Liver (tissue), 9 donors: ENCODE data around the gene PSIP1. TPM values are rescaled to one million over a fixed set of nuclear protein-coding genes. Genes with fewer than 3 reads are reported as not detected.
A peak's percentile ranks its signal among the peaks of the same experiment; 100 is the strongest.

Source experiments
- DNase-seq: peaks from one replicate; pipeline ENCODE4 v3.0.0-alpha.2; 2017; ENCODE audit warnings: low spot score
- H3K27ac ChIP-seq, 2 donors: one replicate each; pipeline ENCODE4 v1.7.0; 2013; ENCODE audit warnings: inconsistent platforms in 2 of 2, low read length in 2 of 2, control low read depth in 1 of 2, low read depth in 1 of 2, mild to moderate bottlenecking in 1 of 2
- H3K27me3 ChIP-seq, 4 donors: one replicate each; pipeline versions ENCODE4 v1.6.1 to v1.7.0; 2013; ENCODE audit warnings: low read length in 3 of 4, inconsistent platforms in 1 of 4, mild to moderate bottlenecking in 1 of 4, moderate library complexity in 1 of 4; ENCODE audit not compliant: control insufficient read depth in 4 of 4, insufficient read depth in 4 of 4
- H3K36me3 ChIP-seq, 4 donors: one replicate each; pipeline versions ENCODE4 v1.6.1 to v1.7.0; 2013; ENCODE audit warnings: low read length in 3 of 4, mild to moderate bottlenecking in 3 of 4, low read depth in 1 of 4, moderate library complexity in 1 of 4; ENCODE audit not compliant: control insufficient read depth in 4 of 4, insufficient read depth in 3 of 4
- H3K4me1 ChIP-seq, 4 donors: one replicate each; pipeline versions ENCODE4 v1.6.1 to v1.7.0; 2013; ENCODE audit warnings: low read length in 3 of 4, mild to moderate bottlenecking in 3 of 4, moderate library complexity in 1 of 4; ENCODE audit not compliant: control insufficient read depth in 4 of 4, insufficient read depth in 4 of 4
- H3K4me3 ChIP-seq, 3 donors: one replicate each; pipeline versions ENCODE4 v1.6.1 to v1.7.0; 2013; ENCODE audit warnings: low read length in 3 of 3, control low read depth in 1 of 3, low read depth in 1 of 3, mild to moderate bottlenecking in 1 of 3
- H3K9ac ChIP-seq, 2 donors: one replicate each; pipeline ENCODE4 v1.7.0; 2013; ENCODE audit warnings: low read length in 2 of 2, mild to moderate bottlenecking in 2 of 2, moderate library complexity in 2 of 2, control low read depth in 1 of 2, low read depth in 1 of 2
- H3K9me3 ChIP-seq, 4 donors: one replicate each; pipeline versions ENCODE4 v1.6.1 to v1.7.0; 2013; ENCODE audit warnings: low read length in 3 of 4; ENCODE audit not compliant: control insufficient read depth in 4 of 4
- EGR1 ChIP-seq, 2 donors: IDR thresholded peaks; 2 replicates each; pipeline ENCODE4 v1.6.1; 2016 to 2018; ENCODE audit warnings: antibody characterized with exemption in 2 of 2, low read depth in 2 of 2
- FOXA1 ChIP-seq: IDR thresholded peaks from 2 replicates; pipeline ENCODE4 v1.6.1; 2016; ENCODE audit warnings: antibody characterized with exemption
- FOXA2 ChIP-seq: IDR thresholded peaks from 2 replicates; pipeline ENCODE4 v1.6.1; 2016; ENCODE audit warnings: antibody characterized with exemption
- GABPA ChIP-seq, 2 donors: IDR thresholded peaks in 1 of 2; conservative IDR thresholded peaks in 1 of 2; 2 replicates each; pipeline ENCODE4 v1.6.1; 2016; ENCODE audit warnings: antibody characterized with exemption in 2 of 2, mild to moderate bottlenecking in 1 of 2, moderate library complexity in 1 of 2
- HNF4A ChIP-seq, 2 donors: conservative IDR thresholded peaks; 2 replicates each; pipeline ENCODE4 v1.6.1; 2016; ENCODE audit warnings: antibody characterized with exemption in 2 of 2, mild to moderate bottlenecking in 2 of 2
- HNF4G ChIP-seq: IDR thresholded peaks from 2 replicates; pipeline ENCODE4 v1.6.1; 2016; ENCODE audit warnings: antibody characterized with exemption
- JUND ChIP-seq, 2 donors: IDR thresholded peaks; 2 replicates each; pipeline ENCODE4 v1.6.1; 2016; ENCODE audit warnings: antibody characterized with exemption in 2 of 2
- NR2F2 ChIP-seq: IDR thresholded peaks from 2 replicates; pipeline ENCODE4 v1.6.1; 2016; ENCODE audit warnings: antibody characterized with exemption
- RAD21 ChIP-seq, 2 donors: IDR thresholded peaks; 2 replicates each; pipeline ENCODE4 v1.6.1; 2016; ENCODE audit warnings: antibody characterized with exemption in 2 of 2, mild to moderate bottlenecking in 2 of 2
- RXRA ChIP-seq, 2 donors: IDR thresholded peaks; 2 replicates each; pipeline ENCODE4 v1.6.1; 2017 to 2018; ENCODE audit warnings: antibody characterized with exemption in 2 of 2, mild to moderate bottlenecking in 1 of 2
- SP1 ChIP-seq: IDR thresholded peaks from 2 replicates; pipeline ENCODE4 v1.6.1; 2018; ENCODE audit warnings: antibody characterized with exemption, mild to moderate bottlenecking
- TAF1 ChIP-seq: conservative IDR thresholded peaks from 2 replicates; pipeline ENCODE4 v1.6.1; 2016; ENCODE audit warnings: antibody characterized with exemption, mild to moderate bottlenecking
- WGBS: extraction: QIAGEN DNeasy Blood & Tissue Kit; methylation state at CpG from one replicate; pipeline ENCODE4 v1.1.7; 2013; 5-methylcytosine and 5-hydroxymethylcytosine counted together
- polyA plus RNA-seq, 2 donors: library from polyadenylated mRNA; stranded (reverse) in 1 of 2; unstranded in 1 of 2; fragments of 200-250 nt in 1 of 2; fragments of >200 nt in 1 of 2; fragmentation: Nextera tagmentation in 1 of 2; extraction: Ambion mirVana in 1 of 2; gene quantifications; one replicate each; pipeline versions ENCODE4 v1.2.1 to v1.2.3, GENCODE V29; 2013 to 2015
- total RNA-seq, 2 donors: library from RNA; depleted of rRNA; stranded (reverse); fragments of >200 nt; gene quantifications; one replicate each; pipeline ENCODE4 v1.2.3, GENCODE V29; 2014
- TF ChIP-seq, protein P1 (sequence below): IDR thresholded peaks from 2 replicates; pipeline ENCODE4 v1.6.1; 2016; ENCODE audit warnings: antibody characterized with exemption, mild to moderate bottlenecking
- TF ChIP-seq, protein P2 (sequence below): IDR thresholded peaks from 2 replicates; pipeline ENCODE4 v1.6.1; 2016; ENCODE audit warnings: antibody characterized with exemption
- TF ChIP-seq, protein P3 (sequence below): IDR thresholded peaks from 2 replicates; pipeline ENCODE4 v1.6.1; 2016; ENCODE audit warnings: antibody characterized with exemption
- TF ChIP-seq, protein P4 (sequence below): IDR thresholded peaks from 2 replicates; pipeline ENCODE4 v1.6.1; 2016; ENCODE audit warnings: antibody characterized with exemption
- TF ChIP-seq, protein P5 (sequence below): fragments of 150-350 bp; IDR thresholded peaks from 2 replicates; pipeline ENCODE4 v1.5.1; 2017; ENCODE audit warnings: improper control_type of control experiment, low read depth, low read length; ENCODE audit not compliant: missing input control
- donor health status: healthy.
- donor health status: healthy.
- donor health status: healthy.
- donor health status: healthy.
- donor health status: healthy.

The PSIP1 gene
- total and polyA plus RNA-seq, 4 donors: 9.2 to 22.7 (median 13.2) TPM

DNA sequence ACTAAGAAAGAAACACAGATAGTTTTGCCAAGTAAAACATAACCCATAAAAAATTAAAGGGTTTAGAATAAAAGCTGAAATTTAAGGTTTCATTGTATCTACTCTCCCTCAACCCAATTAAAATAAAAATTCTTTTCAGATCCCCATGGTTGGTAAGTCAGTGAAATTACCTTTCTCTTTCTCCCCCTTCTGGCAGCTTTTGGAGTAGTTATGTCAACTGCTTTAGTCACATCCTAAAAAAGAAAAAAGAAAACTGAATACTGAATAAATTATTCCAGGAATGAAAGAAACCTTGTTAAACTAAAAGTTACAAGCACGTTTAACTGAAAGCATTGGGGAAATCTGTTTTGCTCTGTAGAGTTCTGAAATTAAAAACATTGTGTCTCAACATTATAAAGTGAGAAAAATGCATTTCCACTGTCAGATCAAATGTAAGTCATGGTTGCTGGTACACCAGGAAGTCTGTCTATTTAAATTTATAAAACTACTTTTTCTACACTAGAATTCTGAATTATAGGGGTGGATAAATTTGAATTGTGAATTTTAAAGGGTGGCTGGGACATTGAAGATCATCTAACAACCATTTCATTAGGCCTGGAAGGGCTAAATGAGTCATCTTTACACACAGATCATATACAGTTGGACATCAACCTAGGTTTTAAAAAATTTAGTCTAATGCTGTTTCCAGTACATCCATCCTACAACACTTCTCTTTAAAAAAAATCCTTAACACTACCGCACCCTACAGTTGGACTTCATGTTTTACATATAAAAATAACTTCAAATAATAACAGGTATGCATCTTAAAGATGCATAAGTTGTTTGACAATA, 24.7 kb downstream of the PSIP1 start (continued):
- TF ChIP-seq JUND (IDR thresholded peaks at IDR 0.05) (no peak), RAD21 (IDR thresholded peaks at IDR 0.05) (peak; percentile 52 to 63), NR2F2 (no peak)

DNA sequence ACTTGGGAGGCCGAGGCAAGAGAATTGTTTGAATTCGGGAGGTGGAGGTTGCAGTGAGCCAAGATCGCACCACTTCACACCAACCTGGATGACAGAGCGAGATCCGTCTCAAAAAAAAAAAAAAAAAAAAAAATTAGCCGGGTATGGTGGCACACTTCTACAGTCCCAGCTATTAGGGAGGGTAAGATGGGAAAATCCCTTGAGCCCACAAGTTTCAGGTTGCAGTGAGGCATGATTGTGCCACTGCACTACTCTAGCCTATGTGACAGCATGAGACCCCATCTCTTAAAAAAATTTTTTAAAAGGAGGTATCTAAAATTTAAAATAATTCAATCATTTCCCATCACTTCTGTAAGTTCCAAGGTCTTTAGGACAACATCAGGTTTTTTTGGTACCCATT, 26.0 kb downstream of the PSIP1 start:
- Histone ChIP-seq H3K4me1 (no peaks in the 10 kb centered on the region), H3K27ac (no peak overlapping the region), H3K36me3 (peaks cover 0 to 7% (median 3%) of the 10 kb centered on the region in 4 donors), H3K9ac (no peak overlapping the region), H3K27me3 (no peaks in the 10 kb centered on the region), H3K4me3 (no peak overlapping the region), H3K9me3 (no peaks in the 10 kb centered on the region)
- no peak for DNase-seq
- WGBS: 98% methylated on average over 6 of the region's 6 CpGs
- TF ChIP-seq, protein P1, sequence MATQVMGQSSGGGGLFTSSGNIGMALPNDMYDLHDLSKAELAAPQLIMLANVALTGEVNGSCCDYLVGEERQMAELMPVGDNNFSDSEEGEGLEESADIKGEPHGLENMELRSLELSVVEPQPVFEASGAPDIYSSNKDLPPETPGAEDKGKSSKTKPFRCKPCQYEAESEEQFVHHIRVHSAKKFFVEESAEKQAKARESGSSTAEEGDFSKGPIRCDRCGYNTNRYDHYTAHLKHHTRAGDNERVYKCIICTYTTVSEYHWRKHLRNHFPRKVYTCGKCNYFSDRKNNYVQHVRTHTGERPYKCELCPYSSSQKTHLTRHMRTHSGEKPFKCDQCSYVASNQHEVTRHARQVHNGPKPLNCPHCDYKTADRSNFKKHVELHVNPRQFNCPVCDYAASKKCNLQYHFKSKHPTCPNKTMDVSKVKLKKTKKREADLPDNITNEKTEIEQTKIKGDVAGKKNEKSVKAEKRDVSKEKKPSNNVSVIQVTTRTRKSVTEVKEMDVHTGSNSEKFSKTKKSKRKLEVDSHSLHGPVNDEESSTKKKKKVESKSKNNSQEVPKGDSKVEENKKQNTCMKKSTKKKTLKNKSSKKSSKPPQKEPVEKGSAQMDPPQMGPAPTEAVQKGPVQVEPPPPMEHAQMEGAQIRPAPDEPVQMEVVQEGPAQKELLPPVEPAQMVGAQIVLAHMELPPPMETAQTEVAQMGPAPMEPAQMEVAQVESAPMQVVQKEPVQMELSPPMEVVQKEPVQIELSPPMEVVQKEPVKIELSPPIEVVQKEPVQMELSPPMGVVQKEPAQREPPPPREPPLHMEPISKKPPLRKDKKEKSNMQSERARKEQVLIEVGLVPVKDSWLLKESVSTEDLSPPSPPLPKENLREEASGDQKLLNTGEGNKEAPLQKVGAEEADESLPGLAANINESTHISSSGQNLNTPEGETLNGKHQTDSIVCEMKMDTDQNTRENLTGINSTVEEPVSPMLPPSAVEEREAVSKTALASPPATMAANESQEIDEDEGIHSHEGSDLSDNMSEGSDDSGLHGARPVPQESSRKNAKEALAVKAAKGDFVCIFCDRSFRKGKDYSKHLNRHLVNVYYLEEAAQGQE: no peak
- TF ChIP-seq, protein P2, sequence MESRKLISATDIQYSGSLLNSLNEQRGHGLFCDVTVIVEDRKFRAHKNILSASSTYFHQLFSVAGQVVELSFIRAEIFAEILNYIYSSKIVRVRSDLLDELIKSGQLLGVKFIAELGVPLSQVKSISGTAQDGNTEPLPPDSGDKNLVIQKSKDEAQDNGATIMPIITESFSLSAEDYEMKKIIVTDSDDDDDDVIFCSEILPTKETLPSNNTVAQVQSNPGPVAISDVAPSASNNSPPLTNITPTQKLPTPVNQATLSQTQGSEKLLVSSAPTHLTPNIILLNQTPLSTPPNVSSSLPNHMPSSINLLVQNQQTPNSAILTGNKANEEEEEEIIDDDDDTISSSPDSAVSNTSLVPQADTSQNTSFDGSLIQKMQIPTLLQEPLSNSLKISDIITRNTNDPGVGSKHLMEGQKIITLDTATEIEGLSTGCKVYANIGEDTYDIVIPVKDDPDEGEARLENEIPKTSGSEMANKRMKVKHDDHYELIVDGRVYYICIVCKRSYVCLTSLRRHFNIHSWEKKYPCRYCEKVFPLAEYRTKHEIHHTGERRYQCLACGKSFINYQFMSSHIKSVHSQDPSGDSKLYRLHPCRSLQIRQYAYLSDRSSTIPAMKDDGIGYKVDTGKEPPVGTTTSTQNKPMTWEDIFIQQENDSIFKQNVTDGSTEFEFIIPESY: no peak
- TF ChIP-seq FOXA1 (no peak), FOXA2 (no peak), HNF4A (conservative IDR thresholded peaks at IDR 0.05) (no peak), SP1 (no peak)
- TF ChIP-seq, protein P3, sequence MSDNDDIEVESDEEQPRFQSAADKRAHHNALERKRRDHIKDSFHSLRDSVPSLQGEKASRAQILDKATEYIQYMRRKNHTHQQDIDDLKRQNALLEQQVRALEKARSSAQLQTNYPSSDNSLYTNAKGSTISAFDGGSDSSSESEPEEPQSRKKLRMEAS: no peak

DNA sequence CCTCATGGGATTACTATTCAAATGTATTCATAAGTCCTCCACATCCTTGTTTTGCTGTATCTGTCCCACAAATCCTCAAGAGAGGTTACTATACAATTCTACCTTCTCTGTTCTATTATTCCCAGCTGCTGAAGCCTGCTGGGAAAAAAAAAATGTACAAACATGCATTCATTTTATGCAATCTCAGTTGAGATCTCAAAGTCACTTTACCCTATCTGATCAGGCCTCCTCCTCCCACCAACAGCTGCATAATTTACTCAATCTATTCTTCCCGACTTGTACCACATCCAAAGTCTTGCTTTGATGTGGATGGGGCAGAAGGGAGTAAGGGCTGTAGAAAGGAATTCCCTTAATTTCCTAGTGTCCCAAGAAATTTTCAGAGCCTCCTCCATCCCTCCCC, 28.6 kb downstream of the PSIP1 start:
- DNase-seq: no peak
- peaks cover 0 to 7% (median 1%) of the 10 kb centered on the region in 4 donors for H3K36me3 ChIP-seq
- no peaks in the 10 kb centered on the region for H3K27me3 ChIP-seq
- WGBS: 84% methylated on average over 1 of the region's 1 CpG
- no peak overlapping the region for H3K9ac ChIP-seq
- H3K27ac ChIP-seq: no peak overlapping the region
- H3K4me1 ChIP-seq: no peaks in the 10 kb centered on the region
- no peak overlapping the region for H3K4me3 ChIP-seq
- H3K9me3 ChIP-seq: no peaks in the 10 kb centered on the region
- TF ChIP-seq EGR1 (IDR thresholded peaks at IDR 0.05; ENCODE audit: low read depth in 2 of 2) (no peak), NR2F2 (no peak), SP1 (no peak), RAD21 (IDR thresholded peaks at IDR 0.05) (no peak), HNF4G (no peak), RXRA (IDR thresholded peaks at IDR 0.05) (no peak), GABPA (IDR thresholded peaks at IDR 0.05 in 1 of 2, conservative IDR thresholded peaks at IDR 0.05 in 1 of 2) (no peak), FOXA1 (no peak), TAF1 (no peak), HNF4A (conservative IDR thresholded peaks at IDR 0.05) (no peak), FOXA2 (no peak), JUND (IDR thresholded peaks at IDR 0.05) (no peak)
- TF ChIP-seq, protein P3: no peak
- TF ChIP-seq, protein P4, sequence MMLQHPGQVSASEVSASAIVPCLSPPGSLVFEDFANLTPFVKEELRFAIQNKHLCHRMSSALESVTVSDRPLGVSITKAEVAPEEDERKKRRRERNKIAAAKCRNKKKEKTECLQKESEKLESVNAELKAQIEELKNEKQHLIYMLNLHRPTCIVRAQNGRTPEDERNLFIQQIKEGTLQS: no peak
- TF ChIP-seq, protein P5, sequence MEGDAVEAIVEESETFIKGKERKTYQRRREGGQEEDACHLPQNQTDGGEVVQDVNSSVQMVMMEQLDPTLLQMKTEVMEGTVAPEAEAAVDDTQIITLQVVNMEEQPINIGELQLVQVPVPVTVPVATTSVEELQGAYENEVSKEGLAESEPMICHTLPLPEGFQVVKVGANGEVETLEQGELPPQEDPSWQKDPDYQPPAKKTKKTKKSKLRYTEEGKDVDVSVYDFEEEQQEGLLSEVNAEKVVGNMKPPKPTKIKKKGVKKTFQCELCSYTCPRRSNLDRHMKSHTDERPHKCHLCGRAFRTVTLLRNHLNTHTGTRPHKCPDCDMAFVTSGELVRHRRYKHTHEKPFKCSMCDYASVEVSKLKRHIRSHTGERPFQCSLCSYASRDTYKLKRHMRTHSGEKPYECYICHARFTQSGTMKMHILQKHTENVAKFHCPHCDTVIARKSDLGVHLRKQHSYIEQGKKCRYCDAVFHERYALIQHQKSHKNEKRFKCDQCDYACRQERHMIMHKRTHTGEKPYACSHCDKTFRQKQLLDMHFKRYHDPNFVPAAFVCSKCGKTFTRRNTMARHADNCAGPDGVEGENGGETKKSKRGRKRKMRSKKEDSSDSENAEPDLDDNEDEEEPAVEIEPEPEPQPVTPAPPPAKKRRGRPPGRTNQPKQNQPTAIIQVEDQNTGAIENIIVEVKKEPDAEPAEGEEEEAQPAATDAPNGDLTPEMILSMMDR: no peak
- TF ChIP-seq, protein P2: no peak
